GM18870 (cell line): ENCODE data around the gene NR2E1.

Source experiments
- ATAC-seq: cut with Tn5 transposase; IDR thresholded peaks from one replicate; pipeline ENCODE4 v1.9.1; 2021; ENCODE audit warnings: moderate library complexity; ENCODE audit not compliant: unreplicated experiment

Gene NR2E1

DNA sequence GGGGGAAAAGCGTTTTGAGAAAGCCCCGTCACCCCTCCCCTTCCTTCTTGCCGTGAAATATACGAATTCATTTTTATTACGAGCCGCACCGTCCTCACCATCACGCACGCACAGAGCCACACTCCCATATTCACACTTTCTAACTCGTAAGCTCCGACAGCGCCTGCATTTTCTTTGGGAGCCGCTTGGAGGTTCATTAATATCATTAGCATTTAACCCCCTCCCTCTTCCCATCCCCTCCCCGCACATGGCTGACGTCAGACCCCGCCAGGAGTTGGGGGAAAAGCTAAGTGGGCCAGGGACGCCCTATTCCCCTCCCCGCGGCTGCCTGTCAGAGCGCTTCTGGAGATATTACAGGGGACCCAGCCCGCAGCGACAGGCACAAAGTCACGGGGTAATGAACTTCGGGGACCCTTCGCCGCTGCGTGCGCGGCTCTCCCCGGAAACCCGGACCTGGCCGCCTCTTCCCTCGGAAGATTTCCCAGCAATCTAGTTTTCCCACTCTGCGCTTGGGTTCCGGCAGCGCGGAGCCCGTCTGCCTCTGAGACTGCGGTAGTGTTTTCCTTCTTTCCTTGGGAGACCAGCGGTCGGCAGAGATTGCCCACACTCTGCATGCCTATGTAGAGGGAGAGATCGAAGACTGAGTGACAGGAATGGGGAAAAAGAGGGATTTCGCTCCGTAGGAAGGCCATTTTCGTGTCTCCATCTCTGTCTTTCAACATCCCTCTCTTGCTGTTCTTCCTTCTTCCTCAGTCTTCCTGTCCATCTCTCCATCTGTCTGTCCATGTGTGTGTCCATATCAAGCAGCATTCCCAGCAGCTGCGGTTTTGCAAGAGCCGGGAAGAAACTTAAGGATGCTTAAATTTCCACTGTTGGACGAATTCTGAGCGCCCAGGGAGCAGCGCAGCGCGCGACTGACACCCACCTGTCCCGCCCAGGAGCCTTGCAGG lies at the start of gene NR2E1:
NR2E1 (plus strand) TSS at position 309 of the 950 bp plus-strand sequence. CDS start 744 bp downstream, outside the sequence.
- no peak for ATAC-seq

GRCh38 chr6:108116546-108117426 lies 49.0 kb upstream of the NR2E1 start:
- ATAC-seq = no peak

DNA sequence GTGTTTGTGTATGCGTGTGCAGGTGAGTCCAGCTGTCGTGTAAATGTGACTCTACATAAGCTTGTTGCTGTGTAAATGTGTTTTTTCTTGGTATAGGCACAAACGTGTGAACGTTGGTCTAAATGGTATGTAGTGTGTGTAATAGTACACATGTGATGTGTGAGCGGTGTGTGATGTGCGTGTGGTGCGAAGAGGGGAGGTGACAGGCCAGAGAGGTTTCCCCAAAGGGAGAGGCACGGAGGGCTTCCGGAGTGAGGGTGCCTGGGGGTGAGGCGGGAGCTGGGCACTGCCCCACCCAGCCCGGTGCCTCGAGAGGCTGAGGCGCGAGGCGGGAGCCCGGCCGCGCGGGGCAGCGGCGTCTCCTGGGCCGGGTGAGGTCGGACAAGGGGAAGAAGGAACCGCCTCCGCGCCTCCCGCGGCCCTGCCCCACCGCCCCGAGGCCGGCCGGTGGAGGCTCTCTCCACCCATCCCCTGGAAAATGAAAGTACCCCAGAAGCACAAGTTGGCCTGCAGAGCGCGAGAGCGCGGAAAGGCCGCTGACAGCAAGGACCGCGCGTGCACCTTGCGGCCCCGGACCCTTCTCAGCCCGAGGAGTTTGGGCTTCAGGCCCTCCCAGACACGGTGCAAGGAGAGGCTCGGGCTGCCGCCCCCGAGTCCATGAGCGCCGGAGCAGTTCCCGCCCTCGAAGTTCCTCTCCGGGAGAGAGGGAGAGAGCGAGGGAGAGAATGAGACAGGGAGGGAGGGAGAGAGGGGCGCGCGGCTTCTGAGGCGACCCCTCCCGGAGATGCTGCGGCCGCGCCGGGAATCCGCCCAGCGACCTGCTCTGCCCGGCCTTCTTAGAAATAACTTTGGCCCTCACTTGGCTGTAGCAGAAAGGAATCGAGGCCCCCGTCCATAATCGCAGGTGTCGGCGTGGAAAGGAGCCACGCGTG lies 48.1 kb upstream of the NR2E1 start:
- ATAC-seq = no peak

GRCh38 chr6:108118359-108118724 lies 47.5 kb upstream of the NR2E1 start:
- no peak for ATAC-seq

DNA sequence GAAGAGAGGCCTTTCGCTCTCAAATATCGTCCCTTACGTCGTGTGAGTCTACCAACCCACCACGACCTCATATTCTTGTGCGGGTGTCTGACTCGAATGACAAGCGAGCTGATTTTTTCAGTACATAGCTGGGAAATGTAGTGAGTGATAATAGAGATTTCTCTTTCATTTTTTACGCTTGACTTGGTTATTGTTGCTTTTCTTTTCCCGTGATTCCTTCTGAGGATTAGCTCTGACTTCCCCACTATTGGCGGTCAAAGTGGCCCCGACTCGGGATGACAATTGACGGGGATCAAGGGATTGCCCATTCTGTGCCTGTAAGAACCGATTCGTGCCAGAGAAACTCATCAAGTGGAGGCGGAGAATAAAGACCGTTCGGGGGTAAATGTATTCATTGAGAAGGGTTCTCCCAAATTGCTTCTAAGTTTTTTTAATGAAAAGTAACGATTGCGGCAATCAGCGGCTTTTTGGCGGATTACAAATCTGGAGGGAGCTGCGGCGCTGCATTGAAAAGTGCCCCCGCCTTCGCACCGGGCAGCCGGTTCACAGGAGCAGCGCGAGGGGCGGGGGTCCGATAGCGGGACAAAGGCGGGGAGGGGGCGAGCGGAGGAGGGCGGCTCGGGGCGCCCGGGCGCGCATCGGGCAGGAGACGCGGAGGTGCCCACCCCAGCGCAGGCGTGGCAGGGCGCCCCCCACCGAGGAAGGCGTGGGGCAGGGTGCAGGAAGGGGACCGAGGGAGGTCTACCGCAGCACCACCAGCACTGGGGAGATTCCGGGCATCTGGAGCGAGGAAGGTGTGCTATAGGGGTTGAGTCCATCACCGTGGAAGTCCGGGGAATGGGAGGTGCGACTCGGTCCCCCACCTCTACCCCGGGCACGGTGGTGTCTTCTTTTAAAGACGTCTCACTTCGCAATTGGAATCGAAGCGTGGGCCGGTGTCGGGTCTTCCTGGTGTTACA lies 46.7 kb upstream of the NR2E1 start:
- ATAC-seq = no peak

DNA sequence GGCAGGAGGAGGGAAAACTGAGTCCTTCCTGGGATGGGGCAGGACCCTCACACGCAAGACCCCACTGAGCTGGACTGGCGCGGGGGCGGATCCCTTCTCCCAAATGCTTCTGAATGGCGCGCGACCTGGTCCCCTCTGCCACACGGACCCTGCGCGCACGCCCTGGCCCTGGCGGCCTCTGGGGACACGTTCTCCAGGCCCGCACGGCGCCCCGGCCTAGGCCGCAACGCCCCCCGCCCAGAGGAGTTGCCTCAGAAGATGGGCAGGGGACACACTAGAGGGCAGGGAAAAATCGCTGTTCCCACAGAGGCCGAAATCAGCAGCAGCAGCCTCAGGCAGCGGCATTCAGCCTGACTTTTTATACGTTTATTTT lies 46.1 kb upstream of the NR2E1 start:
- ATAC-seq = no peak

GRCh38 chr6:108120311-108120710 lies 45.5 kb upstream of the NR2E1 start:
- no peak for ATAC-seq

- no peak for ATAC-seq
These were observed 44.2 kb upstream of the NR2E1 start for GRCh38 chr6:108121612-108122011.

GRCh38 chr6:108123481-108123929 lies 42.3 kb upstream of the NR2E1 start:
- no peak for ATAC-seq

- no peak for ATAC-seq
These were observed 41.9 kb upstream of the NR2E1 start for GRCh38 chr6:108123946-108124345.

- no peak for ATAC-seq
These were observed 38.8 kb upstream of the NR2E1 start for GRCh38 chr6:108127056-108127455.

- ATAC-seq = no peak
These were observed 38.0 kb upstream of the NR2E1 start for GRCh38 chr6:108127826-108128225.

DNA sequence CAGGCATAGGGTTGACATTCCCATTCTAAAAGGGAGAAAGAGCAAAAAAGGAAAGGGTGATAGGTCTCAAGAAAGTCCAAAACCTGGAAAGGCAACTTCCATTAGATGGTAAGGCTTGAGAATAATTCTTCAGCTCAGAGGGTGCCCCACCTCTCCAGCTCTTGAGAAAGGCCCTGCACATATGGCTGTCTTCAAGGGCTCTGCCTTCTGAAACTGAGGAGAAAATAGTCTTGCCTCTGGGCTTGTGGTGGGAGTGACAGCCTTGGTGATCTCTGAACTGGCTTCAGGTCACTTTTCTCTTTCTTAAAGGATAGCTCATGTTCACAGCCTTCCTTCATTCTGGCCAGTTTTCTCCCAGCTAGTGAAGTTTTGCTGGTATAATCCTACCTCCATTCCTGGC lies 35.6 kb upstream of the NR2E1 start:
- ATAC-seq = no peak

DNA sequence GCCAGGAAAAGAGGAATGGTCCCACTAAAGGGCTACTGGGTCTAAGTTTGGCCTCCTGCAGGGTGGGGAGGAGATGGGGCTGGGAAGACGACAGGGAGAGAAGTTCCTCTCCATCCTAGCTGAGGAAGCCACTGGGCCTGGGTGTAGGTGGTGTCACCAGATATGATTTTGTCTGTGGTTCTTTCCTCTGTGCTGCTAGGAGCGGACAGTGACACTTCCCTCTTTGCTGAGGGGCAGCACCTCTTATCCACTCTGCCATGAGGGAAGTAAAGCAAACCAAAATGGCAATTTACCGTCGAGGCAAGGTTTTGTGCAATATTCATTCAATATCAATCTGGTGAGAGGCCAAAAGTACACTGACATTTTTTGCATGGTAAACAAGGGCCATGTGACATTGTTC lies 33.0 kb upstream of the NR2E1 start:
- no peak for ATAC-seq

DNA sequence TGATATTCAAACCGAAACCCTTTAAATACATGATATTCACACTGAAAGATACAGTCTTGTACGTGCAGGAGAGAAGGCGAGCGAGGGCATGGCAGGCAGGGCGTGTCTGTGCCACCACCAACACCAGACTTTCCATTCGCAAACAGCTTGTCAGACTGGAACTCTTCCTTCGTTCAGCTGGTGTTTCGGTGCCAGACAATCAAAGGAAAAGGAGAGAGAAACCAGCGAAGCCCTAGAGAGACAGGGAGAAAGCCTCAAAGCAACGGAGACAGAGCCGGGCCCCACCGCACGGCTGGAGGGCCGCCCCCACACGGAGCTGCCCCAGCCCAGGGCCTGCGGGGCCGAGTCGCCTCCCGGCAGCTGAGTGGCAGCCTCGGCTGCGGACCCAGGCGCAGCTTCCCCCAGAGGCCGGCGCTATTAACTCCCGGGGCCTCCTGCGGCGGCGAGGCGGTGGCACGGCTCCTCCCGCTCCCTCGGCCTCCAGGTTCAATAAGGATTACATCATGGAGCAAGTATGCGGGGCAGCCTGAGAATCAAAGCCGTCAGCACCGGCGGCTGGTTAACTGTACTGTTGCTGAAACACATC lies 32.1 kb upstream of the NR2E1 start:
- ATAC-seq = no peak

- no peak for ATAC-seq
These were observed 31.4 kb upstream of the NR2E1 start for GRCh38 chr6:108134213-108134970.

- ATAC-seq = no peak
These were observed 23.6 kb upstream of the NR2E1 start for GRCh38 chr6:108142240-108142639.

DNA sequence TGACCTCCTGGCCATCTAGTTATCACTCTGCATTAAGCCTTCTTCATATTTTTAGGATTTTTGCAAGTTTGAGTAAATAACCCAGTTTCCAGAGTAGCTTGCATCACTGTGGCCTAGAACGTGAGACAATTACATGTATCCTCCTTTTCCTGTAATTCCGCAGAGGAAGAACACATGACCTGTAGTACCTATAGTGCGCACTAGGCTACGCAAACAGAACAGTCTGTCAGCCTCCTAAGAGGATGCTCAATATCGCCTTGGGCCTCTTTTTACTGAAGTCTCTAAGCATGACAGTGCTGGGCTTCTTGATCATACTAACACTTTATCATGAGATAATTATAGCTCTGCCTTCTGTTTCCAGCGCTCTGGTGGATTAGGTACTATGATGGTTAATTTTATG lies 20.2 kb upstream of the NR2E1 start:
- ATAC-seq = no peak
